PFSK-1 (cell line): Measurements from ENCODE around the gene POGZ.

Experiments
- FOXP2 ChIP-seq: optimal IDR thresholded peaks from 2 replicates; pipeline ENCODE3; 2011; ENCODE audit warnings: borderline replicate concordance, control low read depth, inconsistent platforms; ENCODE audit not compliant: insufficient read depth; ENCODE audit errors: extremely low read length, extremely low read depth
- POLR2AphosphoS5 ChIP-seq: IDR thresholded peaks from 2 replicates; pipeline ENCODE4 v1.6.1; 2012; ENCODE audit warnings: low read depth, mild to moderate bottlenecking, control low read depth, low read length, moderate library complexity
- REST ChIP-seq, 2 experiments: IDR thresholded peaks; 2 replicates each; pipeline versions ENCODE4 v1.6.1 to v1.8.0; 2011 to 2012; ENCODE audit warnings: low read depth in 2 of 2, low read length in 2 of 2, control low read depth in 1 of 2, inconsistent platforms in 1 of 2, mild to moderate bottlenecking in 1 of 2, moderate library complexity in 1 of 2; ENCODE audit not compliant: insufficient read depth in 1 of 2
- SIN3A ChIP-seq: IDR thresholded peaks from 2 replicates; pipeline ENCODE4 v1.6.1; 2012; ENCODE audit warnings: mild to moderate bottlenecking, low read length, moderate library complexity, borderline replicate concordance; ENCODE audit not compliant: insufficient read depth
- TAF1 ChIP-seq: IDR thresholded peaks from 2 replicates; pipeline ENCODE4 v1.6.1; 2012; ENCODE audit warnings: low read length, control low read depth, borderline replicate concordance; ENCODE audit not compliant: insufficient read depth

The POGZ gene

DNA sequence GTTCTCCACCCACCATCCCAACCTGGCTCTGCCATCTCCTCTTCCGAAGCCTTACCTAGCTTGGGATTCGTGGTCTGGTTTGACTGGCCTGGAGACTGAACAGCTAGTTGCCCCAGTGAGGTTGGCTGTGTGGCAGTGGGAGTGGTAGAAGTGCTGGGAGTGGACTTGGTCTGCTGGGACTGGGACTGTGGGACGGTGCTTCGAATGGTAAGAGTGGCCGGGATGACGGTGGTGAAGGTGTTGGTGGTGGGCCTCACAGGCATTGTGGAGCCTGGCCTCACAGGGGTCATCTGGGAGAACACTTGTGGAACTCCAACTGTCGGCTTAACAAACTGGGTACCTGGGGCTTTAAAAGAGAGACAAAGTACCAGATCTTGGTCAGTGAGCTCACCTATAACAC is 31.2 kb downstream of the POGZ start:
- no peak for TF ChIP-seq REST (IDR thresholded peaks at IDR 0.05; ENCODE audit: insufficient read depth in 1 of 2, low read depth in 2 of 2, low read length in 2 of 2)
- no peak for TF ChIP-seq SIN3A
- no peak for TF ChIP-seq TAF1
- no peak for TF ChIP-seq POLR2AphosphoS5
- no peak for TF ChIP-seq FOXP2

DNA sequence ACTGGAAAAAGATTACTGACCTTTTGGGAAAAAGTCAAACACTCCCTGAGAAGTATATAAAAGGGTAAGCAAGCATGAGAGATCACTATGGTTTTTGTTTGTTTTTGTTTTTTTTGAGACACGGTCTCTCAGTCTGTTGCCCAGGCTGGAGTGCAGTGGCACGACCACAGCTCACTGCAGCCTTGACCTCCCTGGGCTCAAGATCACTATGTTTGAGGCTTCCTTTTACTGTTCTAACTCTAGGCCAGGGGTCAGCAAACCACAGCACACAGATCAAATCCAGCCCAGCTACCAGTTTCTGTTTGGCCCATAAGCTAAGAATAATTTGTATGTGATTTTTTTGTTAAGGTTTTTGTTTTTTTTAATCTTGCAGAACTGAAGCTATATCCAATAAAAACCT is 34.2 kb downstream of the POGZ start:
- TF ChIP-seq SIN3A (no peak), TAF1 (no peak), POLR2AphosphoS5 (no peak), REST (IDR thresholded peaks at IDR 0.05; ENCODE audit: insufficient read depth in 1 of 2, low read depth in 2 of 2, low read length in 2 of 2) (no peak), FOXP2 (no peak)

DNA sequence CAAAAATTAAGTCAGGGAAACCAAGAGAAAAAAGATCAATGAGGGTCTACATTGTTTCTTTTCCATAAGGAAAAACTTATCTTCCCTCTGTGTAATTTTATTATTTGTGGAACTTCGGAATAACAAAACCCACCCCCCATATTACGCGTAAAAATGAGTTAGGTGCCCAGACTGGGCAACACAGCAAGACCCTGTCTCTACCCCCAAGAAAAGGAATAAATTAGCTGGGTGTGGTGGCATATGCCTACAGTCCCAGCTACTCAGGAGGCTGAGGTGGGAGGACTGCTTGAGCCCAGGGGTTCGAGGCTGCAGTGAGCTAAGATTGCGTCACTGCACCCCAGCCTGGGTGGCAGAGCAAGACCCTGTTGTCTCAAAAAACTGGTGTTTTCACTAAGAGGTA is 39.5 kb downstream of the POGZ start:
- TF ChIP-seq FOXP2: no peak
- TF ChIP-seq TAF1: no peak
- TF ChIP-seq SIN3A: no peak
- no peak for TF ChIP-seq POLR2AphosphoS5
- no peak for TF ChIP-seq REST (IDR thresholded peaks at IDR 0.05; ENCODE audit: insufficient read depth in 1 of 2, low read depth in 2 of 2, low read length in 2 of 2)

GRCh38 chr1:151418081-151418480 is 41.2 kb downstream of the POGZ start:
- TF ChIP-seq POLR2AphosphoS5 (no peak), REST (IDR thresholded peaks at IDR 0.05; ENCODE audit: insufficient read depth in 1 of 2, low read depth in 2 of 2, low read length in 2 of 2) (no peak), FOXP2 (no peak), TAF1 (no peak), SIN3A (no peak)

DNA sequence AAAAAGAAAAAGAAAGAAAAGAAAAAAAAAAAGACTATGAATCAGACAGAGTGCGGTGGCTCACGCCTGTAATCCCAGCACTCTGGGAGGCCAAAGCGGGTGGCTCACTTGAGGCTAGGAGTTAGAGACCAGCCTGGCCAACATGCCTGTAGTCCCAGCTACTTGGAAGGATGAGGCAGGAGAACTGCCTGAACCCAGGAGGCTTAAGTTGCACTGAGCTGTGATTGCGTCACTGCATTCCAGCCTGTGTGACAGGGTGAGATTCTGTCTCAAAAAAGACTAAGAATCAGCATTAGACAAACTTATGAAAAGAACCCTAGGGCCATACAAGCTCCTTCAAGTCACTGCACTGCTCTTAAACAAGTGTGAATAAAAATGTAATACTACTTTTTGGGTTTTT is 43.1 kb downstream of the POGZ start:
- TF ChIP-seq POLR2AphosphoS5: no peak

- TF ChIP-seq REST (IDR thresholded peaks at IDR 0.05; ENCODE audit: insufficient read depth in 1 of 2, low read depth in 2 of 2, low read length in 2 of 2): no peak
- TF ChIP-seq SIN3A: no peak
- TF ChIP-seq TAF1: no peak
- TF ChIP-seq POLR2AphosphoS5: no peak
- no peak for TF ChIP-seq FOXP2
These were observed 47.4 kb downstream of the POGZ start for GRCh38 chr1:151411884-151412283.
